GM19025 (cell line): ENCODE results near the gene MRGPRG.
"Not testable (repeated sequence)": the region's sequence is repeated elsewhere in the genome, so short reads cannot be mapped to it uniquely, and the experiment has no call there.

Source experiments
- ATAC-seq: cut with Tn5 transposase; IDR thresholded peaks from one replicate; pipeline ENCODE4 v1.9.1; 2021; ENCODE audit warnings: mild to moderate bottlenecking, low read depth, moderate library complexity; ENCODE audit not compliant: unreplicated experiment

The MRGPRG gene

GRCh38 chr11:3218483-3219280, at the start of gene MRGPRG:
Gene MRGPRG (minus strand): TSS chr11:3218813. CDS start chr11:3218813, 0 bp downstream.
- ATAC-seq, result no peak

DNA sequence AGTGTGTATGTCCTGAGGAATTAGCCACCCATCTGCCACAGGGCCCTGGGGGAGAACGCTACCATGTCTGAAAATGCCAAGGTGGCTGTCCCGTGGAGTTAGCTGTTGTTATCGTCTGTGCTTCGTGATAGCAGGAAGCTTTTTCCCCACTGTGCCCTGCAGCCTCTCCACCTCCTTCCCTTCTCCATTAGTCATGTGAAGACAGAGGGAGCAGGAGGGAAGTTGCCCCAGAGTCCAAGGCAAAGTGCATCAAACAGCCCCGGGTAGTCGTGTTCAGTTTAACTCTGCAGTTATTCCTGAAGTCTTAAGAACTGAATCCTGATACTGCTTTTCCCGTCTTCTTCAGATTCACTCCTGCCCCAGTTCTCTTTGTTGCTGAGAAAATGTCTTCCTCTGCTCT, 43.9 kb upstream of the MRGPRG start:
- ATAC-seq, result not testable (repeated sequence)

GRCh38 chr11:3261831-3262230, 43.2 kb upstream of the MRGPRG start:
- ATAC-seq, result not testable (repeated sequence)

DNA sequence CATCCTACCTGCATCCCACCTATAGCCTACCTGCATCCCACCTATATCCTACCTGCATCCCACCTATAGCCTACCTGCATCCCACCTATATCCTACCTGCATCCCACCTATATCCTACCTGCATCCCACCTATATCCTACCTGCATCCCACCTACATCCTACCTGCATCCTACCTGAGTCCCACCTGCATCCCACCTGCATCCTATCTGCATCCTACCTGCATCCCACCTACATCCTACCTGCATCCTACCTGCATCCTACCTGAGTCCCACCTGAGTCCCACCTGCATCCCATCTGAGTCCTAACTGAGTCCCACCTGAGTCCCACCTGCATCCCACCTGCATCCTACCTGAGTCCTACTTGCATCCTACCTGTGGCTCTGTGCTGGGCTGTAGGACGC, 38.9 kb upstream of the MRGPRG start:
- ATAC-seq, result not testable (repeated sequence)

DNA sequence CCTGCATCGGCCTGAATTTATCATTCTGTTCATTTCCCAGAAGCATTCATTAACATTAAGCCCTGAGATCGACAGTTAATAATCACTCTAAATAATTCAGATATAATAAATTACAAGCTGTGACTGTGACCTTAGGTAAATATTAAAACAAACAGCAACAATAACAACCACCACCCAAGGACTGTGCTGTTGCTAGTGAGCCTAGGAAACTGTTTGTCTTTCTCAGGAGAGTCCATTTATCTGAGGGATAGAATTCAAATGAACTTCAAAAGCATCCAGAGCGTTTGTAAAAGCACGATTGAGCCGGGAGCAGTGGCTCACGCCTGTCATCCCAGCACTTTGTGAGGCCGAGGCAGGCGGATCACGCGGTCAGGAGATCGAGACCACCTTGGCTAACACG, 36.6 kb upstream of the MRGPRG start:
- not testable (repeated sequence) for ATAC-seq

GRCh38 chr11:3254773-3255172, 36.2 kb upstream of the MRGPRG start:
- ATAC-seq, result not testable (repeated sequence)

DNA sequence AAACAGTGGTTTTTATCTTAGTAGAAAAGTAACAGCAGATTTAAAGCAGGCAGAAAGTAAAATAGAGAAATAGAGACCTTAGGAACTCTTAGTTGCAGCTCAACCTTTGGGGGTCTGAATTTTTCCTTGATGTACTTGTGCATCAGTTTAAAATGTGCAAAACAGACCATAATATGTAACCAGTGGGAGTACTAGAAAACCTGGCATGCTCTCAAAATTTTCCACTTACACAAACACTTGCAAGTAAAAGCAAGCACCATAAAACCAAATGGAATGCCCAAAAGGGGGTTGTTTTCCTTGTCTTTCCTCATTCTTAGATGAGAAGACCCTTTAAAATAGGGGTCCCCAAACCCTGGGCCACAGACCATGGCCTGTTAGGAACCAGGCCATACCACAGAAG, 26.5 kb upstream of the MRGPRG start:
- ATAC-seq, result no peak

DNA sequence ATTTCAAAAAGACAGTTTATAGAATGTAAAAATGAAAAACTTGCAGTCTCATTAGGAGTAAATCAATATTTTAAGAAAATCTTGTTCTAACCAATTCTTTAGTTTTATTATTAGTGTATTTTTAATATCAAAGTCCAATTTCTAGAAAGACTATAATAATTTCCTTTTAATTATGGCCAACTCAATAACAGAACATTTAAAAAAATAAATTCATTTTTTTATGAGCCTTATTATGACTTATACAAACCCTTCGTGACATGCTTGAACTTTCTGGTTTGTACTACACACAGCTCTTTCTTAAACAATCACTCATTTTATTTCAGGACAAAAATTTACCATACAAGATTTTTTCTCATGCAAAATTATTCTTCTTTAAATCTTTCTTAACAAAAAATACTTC, 25.3 kb upstream of the MRGPRG start:
- ATAC-seq, result no peak

- ATAC-seq, result no peak
Measured at GRCh38 chr11:3237119-3237518, 18.5 kb upstream of the MRGPRG start.

- ATAC-seq, result no peak
Measured at GRCh38 chr11:3234846-3235245, 16.2 kb upstream of the MRGPRG start.

- ATAC-seq, result no peak
Measured at GRCh38 chr11:3232956-3233355, 14.3 kb upstream of the MRGPRG start.

GRCh38 chr11:3231851-3232744, 13.5 kb upstream of the MRGPRG start, which contains the start of gene MRGPRE:
Gene MRGPRE (minus strand): TSS chr11:3232417. CDS start chr11:3228799, 3,618 bp downstream.
- no peak for ATAC-seq

GRCh38 chr11:3231550-3231850, 12.9 kb upstream of the MRGPRG start:
- ATAC-seq, result no peak

- ATAC-seq, result no peak
Measured at GRCh38 chr11:3230636-3231549, 12.3 kb upstream of the MRGPRG start.

GRCh38 chr11:3229673-3230630, 11.3 kb upstream of the MRGPRG start:
- ATAC-seq, result no peak

GRCh38 chr11:3228445-3228829, 9.8 kb upstream of the MRGPRG start:
- ATAC-seq, result no peak

- ATAC-seq, result no peak
Measured at GRCh38 chr11:3227568-3228444, 9.2 kb upstream of the MRGPRG start.

GRCh38 chr11:3226846-3227567, 8.4 kb upstream of the MRGPRG start:
- no peak for ATAC-seq
